CD4-positive, alpha-beta T cell (primary cell): ENCODE results near the gene SSH3. TPM values are rescaled to one million over a fixed set of nuclear protein-coding genes. Genes with fewer than 3 reads are reported as not detected.
A peak's percentile ranks its signal among the peaks of the same experiment; 100 is the strongest.

Experiments
- ATAC-seq: fragments of 200-7000 bp; cut with Tn5 transposase; one replicate; pipeline ENCODE4 v1.10.0; 2022; ENCODE audit warnings: mild to moderate bottlenecking; ENCODE audit not compliant: poor library complexity
- CTCF ChIA-PET: fragments of 350-600 bp; sonication (Branson Sonifier 250); formaldehyde crosslinking; loops from one replicate; lab custom pipeline; 2021; ENCODE audit warnings: antibody characterized with exemption, inconsistent platforms; lab: Charles Lee
- POLR2A ChIA-PET: fragments of 350-600 bp; sonication (Branson Sonifier 250); formaldehyde crosslinking; loops from one replicate; lab custom pipeline; 2021; ENCODE audit warnings: antibody characterized with exemption, inconsistent platforms; lab: Charles Lee
- DNase-seq, 14 experiments: peaks; one replicate each; pipeline ENCODE4 v3.0.0-alpha.2; 2013 to 2020; ENCODE audit warnings: mixed read lengths in 2 of 14
- H3K27ac ChIP-seq, 2 donors: one replicate each; pipeline versions ENCODE4 v1.5.1 to v1.7.0; 2013; ENCODE audit warnings: low read length in 2 of 2, low read depth in 1 of 2, mild to moderate bottlenecking in 1 of 2
- H3K27me3 ChIP-seq, 2 experiments: 1 replicate in 1 of 2; 2 replicates in 1 of 2; pipeline versions ENCODE4 v1.6.1 to v1.7.0; 2013; ENCODE audit warnings: low read length in 2 of 2, control low read depth in 1 of 2, mild to moderate bottlenecking in 1 of 2, moderate library complexity in 1 of 2; ENCODE audit not compliant: insufficient read depth in 2 of 2, control insufficient read depth in 1 of 2
- H3K36me3 ChIP-seq: one replicate; pipeline ENCODE4 v1.6.1; 2013; ENCODE audit warnings: low read length, control low read depth; ENCODE audit not compliant: insufficient read depth
- H3K4me1 ChIP-seq: one replicate; pipeline ENCODE4 v1.6.1; 2013; ENCODE audit warnings: low read length, control low read depth; ENCODE audit not compliant: insufficient read depth
- H3K4me3 ChIP-seq: one replicate; pipeline ENCODE4 v1.5.1; 2013; ENCODE audit warnings: mild to moderate bottlenecking, low read length, moderate library complexity
- H3K9me3 ChIP-seq, 2 experiments: 1 replicate in 1 of 2; 2 replicates in 1 of 2; pipeline versions ENCODE4 v1.6.1 to v1.7.0; 2013; ENCODE audit warnings: low read length in 2 of 2, mild to moderate bottlenecking in 2 of 2, control low read depth in 1 of 2, moderate library complexity in 1 of 2; ENCODE audit not compliant: control insufficient read depth in 1 of 2, insufficient read depth in 1 of 2
- H3K27ac Mint-ChIP-seq: one replicate; pipeline ENCODE4 v1.8.0; 2020; ENCODE audit warnings: mixed read lengths
- H3K27me3 Mint-ChIP-seq: one replicate; pipeline ENCODE4 v1.8.0; 2021; ENCODE audit warnings: mixed read lengths
- H3K36me3 Mint-ChIP-seq: one replicate; pipeline ENCODE4 v1.8.0; 2021; ENCODE audit warnings: low read depth, mixed read lengths
- H3K4me1 Mint-ChIP-seq: one replicate; pipeline ENCODE4 v1.8.0; 2021; ENCODE audit warnings: low read depth, mixed read lengths
- H3K4me3 Mint-ChIP-seq: one replicate; pipeline ENCODE4 v1.8.0; 2020; ENCODE audit warnings: mild to moderate bottlenecking, mixed read lengths
- H3K9me3 Mint-ChIP-seq: one replicate; pipeline ENCODE4 v1.8.0; 2020; ENCODE audit warnings: mixed read lengths
- intact Hi-C, 2 experiments: fragments of 100-400 bp; cut with DNase I in 1 of 2; cut with micrococcal nuclease in 1 of 2; formaldehyde crosslinking; loops; one replicate each; pipeline versions ENCODE4 v1.15.1 to v1.9.0; 2023 to 2025; cut with DNase I, micrococcal nuclease
- total RNA-seq, 174 experiments: library from RNA in 2 of 174; stranded (reverse) in 2 of 174; gene quantifications; one replicate each; pipeline ENCODE4 v1.2.3 and lab custom pipeline; 2021 to 2026
- TF ChIP-seq, protein P1 (sequence below): fragments of 200-600 bp; IDR thresholded peaks from one replicate; pipeline ENCODE4 v1.8.0; 2022; ENCODE audit warnings: antibody characterized with exemption, mild to moderate bottlenecking

SSH3 gene
- total RNA-seq, 2 experiments from 2014 or later: 8.5 to 8.8 TPM

DNA sequence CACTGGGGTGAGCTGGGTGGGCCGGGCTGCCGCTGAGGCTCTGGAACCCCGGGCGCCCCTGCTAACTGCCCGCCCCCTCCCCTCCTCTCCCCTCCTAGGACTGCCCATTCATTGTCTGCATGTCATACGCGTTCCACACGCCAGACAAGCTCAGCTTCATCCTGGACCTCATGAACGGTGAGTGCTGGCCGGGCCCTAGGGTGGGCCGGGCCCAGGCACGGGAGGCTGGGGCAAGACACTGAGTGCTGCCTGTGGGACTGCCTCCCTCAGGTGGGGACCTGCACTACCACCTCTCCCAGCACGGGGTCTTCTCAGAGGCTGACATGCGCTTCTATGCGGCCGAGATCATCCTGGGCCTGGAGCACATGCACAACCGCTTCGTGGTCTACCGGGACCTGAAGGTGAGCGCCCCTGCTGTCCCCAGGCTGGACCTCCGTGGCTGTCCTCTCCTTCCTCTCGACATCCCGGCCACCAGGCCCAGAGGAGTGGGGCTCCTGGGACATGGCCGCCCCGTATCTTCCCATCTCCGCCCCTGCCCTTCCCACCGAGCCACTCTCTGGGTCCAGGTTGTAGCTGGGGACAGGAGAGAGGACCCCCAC is 21.7 kb upstream of the SSH3 start:
- ATAC-seq: no peak

GRCh38 chr11:67282155-67282875 is 21.0 kb upstream of the SSH3 start:
- ATAC-seq (no peak), DNase-seq (peak in 1 of 14 experiments; percentile 2)
- no peak overlapping the region for H3K4me3 ChIP-seq
- ChIA-PET CTCF (no interaction called here), POLR2A (interaction anchor here (0.9 to 4.6 kb wide), 3 partner anchors 11 to 666 kb away, joined by 3 to 37 read pairs (median 5); partner anchors contain the start of gene RBM14)
- H3K27me3 ChIP-seq: no peaks in the 10 kb centered on the region
- H3K27ac ChIP-seq: peak overlapping the region; percentile 76 to 97
- Mint-ChIP-seq H3K36me3 (peaks cover 95% of the 10 kb centered on the region), H3K27ac (peak overlapping the region; percentile 90), H3K4me3 (no peak overlapping the region), H3K4me1 (peaks cover 35% of the 10 kb centered on the region), H3K9me3 (no peaks in the 10 kb centered on the region), H3K27me3 (no peaks in the 10 kb centered on the region)
- peaks cover 100% of the 10 kb centered on the region for H3K4me1 ChIP-seq
- TF ChIP-seq, protein P1, sequence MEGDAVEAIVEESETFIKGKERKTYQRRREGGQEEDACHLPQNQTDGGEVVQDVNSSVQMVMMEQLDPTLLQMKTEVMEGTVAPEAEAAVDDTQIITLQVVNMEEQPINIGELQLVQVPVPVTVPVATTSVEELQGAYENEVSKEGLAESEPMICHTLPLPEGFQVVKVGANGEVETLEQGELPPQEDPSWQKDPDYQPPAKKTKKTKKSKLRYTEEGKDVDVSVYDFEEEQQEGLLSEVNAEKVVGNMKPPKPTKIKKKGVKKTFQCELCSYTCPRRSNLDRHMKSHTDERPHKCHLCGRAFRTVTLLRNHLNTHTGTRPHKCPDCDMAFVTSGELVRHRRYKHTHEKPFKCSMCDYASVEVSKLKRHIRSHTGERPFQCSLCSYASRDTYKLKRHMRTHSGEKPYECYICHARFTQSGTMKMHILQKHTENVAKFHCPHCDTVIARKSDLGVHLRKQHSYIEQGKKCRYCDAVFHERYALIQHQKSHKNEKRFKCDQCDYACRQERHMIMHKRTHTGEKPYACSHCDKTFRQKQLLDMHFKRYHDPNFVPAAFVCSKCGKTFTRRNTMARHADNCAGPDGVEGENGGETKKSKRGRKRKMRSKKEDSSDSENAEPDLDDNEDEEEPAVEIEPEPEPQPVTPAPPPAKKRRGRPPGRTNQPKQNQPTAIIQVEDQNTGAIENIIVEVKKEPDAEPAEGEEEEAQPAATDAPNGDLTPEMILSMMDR: no peak
- peaks cover 96% of the 10 kb centered on the region for H3K36me3 ChIP-seq
- H3K9me3 ChIP-seq: no peaks in the 10 kb centered on the region
- intact Hi-C loops: loop anchor here in 1 of 2 experiments (10.0 kb wide), 1 partner anchor 202 kb away; the partner anchor contains the start of gene AIP

More for the DNA sequence above, 21.7 kb upstream of the SSH3 start:
- POLR2A ChIA-PET: interaction anchor here (1.5 to 4.6 kb wide), 3 partner anchors 11 to 42 kb away, joined by 3 to 37 read pairs (median 5); no protein-coding TSS in a partner anchor
- H3K27me3 ChIP-seq: no peaks in the 10 kb centered on the region
- CTCF ChIA-PET: no interaction called here
- H3K4me3 ChIP-seq: no peak overlapping the region
- Mint-ChIP-seq H3K4me3 (no peak overlapping the region), H3K9me3 (no peaks in the 10 kb centered on the region), H3K36me3 (peaks cover 93% of the 10 kb centered on the region), H3K4me1 (peaks cover 35% of the 10 kb centered on the region), H3K27ac (peak overlapping the region; percentile 90), H3K27me3 (no peaks in the 10 kb centered on the region)
- H3K4me1 ChIP-seq: peaks cover 100% of the 10 kb centered on the region
- intact Hi-C loops: loop anchor here in 1 of 2 experiments (10.0 kb wide), 1 partner anchor 203 kb away; the partner anchor contains the start of gene AIP
- TF ChIP-seq, protein P1: no peak
- peaks cover 95% of the 10 kb centered on the region for H3K36me3 ChIP-seq
- no peaks in the 10 kb centered on the region for H3K9me3 ChIP-seq
- peak overlapping the region; percentile 76 to 97 for H3K27ac ChIP-seq
- peak in 2 of 14 experiments; percentile 1 to 2 for DNase-seq

DNA sequence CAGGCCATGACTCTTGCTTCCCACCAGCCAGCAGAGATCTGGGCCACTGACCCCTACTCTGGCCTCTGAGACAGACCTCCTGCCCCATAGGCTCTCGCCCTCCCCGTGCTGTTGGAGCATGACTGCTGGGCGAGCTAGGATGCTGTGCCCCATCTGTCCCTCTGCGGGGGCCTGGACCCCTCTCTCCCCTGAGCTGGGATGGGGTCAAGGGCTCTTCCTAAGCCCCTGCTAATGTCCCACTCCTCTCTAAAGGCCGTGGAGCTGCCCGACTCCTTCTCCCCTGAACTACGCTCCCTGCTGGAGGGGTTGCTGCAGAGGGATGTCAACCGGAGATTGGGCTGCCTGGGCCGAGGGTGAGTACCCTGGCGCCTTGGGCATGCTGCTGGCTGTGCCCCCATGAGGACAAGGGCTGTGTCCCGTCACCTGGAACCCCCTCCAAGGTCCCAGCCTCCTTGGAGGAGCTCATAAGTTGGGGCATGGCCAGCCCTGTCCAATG is 20.4 kb upstream of the SSH3 start:
- Mint-ChIP-seq H3K36me3 (peaks cover 95% of the 10 kb centered on the region), H3K4me3 (no peak overlapping the region), H3K4me1 (peaks cover 35% of the 10 kb centered on the region), H3K9me3 (no peaks in the 10 kb centered on the region), H3K27me3 (no peaks in the 10 kb centered on the region), H3K27ac (peak overlapping the region; percentile 90)
- Histone ChIP-seq H3K27ac (peak overlapping the region; percentile 41 to 97), H3K4me3 (no peak overlapping the region), H3K9me3 (no peaks in the 10 kb centered on the region), H3K36me3 (peaks cover 93% of the 10 kb centered on the region), H3K27me3 (no peaks in the 10 kb centered on the region), H3K4me1 (peaks cover 100% of the 10 kb centered on the region)
- ChIA-PET CTCF (no interaction called here), POLR2A (interaction anchor here (0.9 to 4.6 kb wide), 4 partner anchors 12 to 666 kb away, joined by 3 to 37 read pairs (median 6); partner anchors contain the start of gene RBM14)
- TF ChIP-seq, protein P1: no peak
- ATAC-seq (no peak), DNase-seq (peak in 1 of 14 experiments; percentile 0)
- intact Hi-C loops: loop anchor here in 1 of 2 experiments (10.0 kb wide), 1 partner anchor 202 kb away; the partner anchor contains the start of gene AIP
